GM18498 (cell line): ENCODE data around the gene CIB2.

ENCODE experiments used
- ATAC-seq: cut with Tn5 transposase; IDR thresholded peaks from one replicate; pipeline ENCODE4 v1.9.1; 2021; ENCODE audit warnings: mild to moderate bottlenecking, moderate library complexity; ENCODE audit not compliant: unreplicated experiment

CIB2 gene

GRCh38 chr15:78149805-78150751, 18.8 kb upstream of the CIB2 start:
- no peak for ATAC-seq

- peak; percentile 81 for ATAC-seq
Measured at GRCh38 chr15:78149068-78149804, 18.0 kb upstream of the CIB2 start, which contains the start of gene IDH3A. Gene IDH3A, plus strand, starts transcription at chr15:78149362. Its CDS starts 42 bp downstream, at chr15:78149404.

GRCh38 chr15:78148392-78149067, 17.3 kb upstream of the CIB2 start:
- no peak for ATAC-seq

- no peak for ATAC-seq
Measured at GRCh38 chr15:78147566-78147965, 16.3 kb upstream of the CIB2 start.

- ATAC-seq, result no peak
Measured at GRCh38 chr15:78146425-78147154, 15.3 kb upstream of the CIB2 start.

- ATAC-seq, result no peak
Measured at GRCh38 chr15:78142332-78142731, 11.1 kb upstream of the CIB2 start.

GRCh38 chr15:78140292-78140691, 9.0 kb upstream of the CIB2 start:
- no peak for ATAC-seq

GRCh38 chr15:78139578-78139977, 8.3 kb upstream of the CIB2 start:
- ATAC-seq, result no peak

GRCh38 chr15:78133801-78134200, 2.6 kb upstream of the CIB2 start:
- ATAC-seq, result no peak

GRCh38 chr15:78130466-78131294, 565 bp downstream of the CIB2 start:
- ATAC-seq, result peak; percentile 54

- ATAC-seq, result no peak
Measured at GRCh38 chr15:78129751-78130287, 1.4 kb downstream of the CIB2 start.

- ATAC-seq, result no peak
Measured at GRCh38 chr15:78129077-78129750, 2.0 kb downstream of the CIB2 start.

GRCh38 chr15:78127882-78128281, 3.4 kb downstream of the CIB2 start:
- no peak for ATAC-seq

- ATAC-seq, result no peak
Measured at GRCh38 chr15:78125267-78125666, 6.0 kb downstream of the CIB2 start.

GRCh38 chr15:78120523-78120922, 10.7 kb downstream of the CIB2 start:
- no peak for ATAC-seq

GRCh38 chr15:78112551-78112950, 18.7 kb downstream of the CIB2 start:
- no peak for ATAC-seq

- no peak for ATAC-seq
Measured at GRCh38 chr15:78111788-78112187, 19.5 kb downstream of the CIB2 start.

GRCh38 chr15:78110916-78111475, 20.2 kb downstream of the CIB2 start:
- no peak for ATAC-seq

GRCh38 chr15:78110096-78110495, 21.1 kb downstream of the CIB2 start:
- ATAC-seq, result no peak
